PC-3 (cell line): ENCODE measurements around the gene MYO7A. TPM values are rescaled to one million over a fixed set of nuclear protein-coding genes. Genes with fewer than 3 reads are reported as not detected.
A peak's percentile ranks its signal among the peaks of the same experiment; 100 is the strongest.

Experiments
- ATAC-seq: fragments of 200-7000 bp; cut with Tn5 transposase; 2 replicates; pipeline ENCODE4 v1.9.1; 2020; ENCODE audit warnings: mild to moderate bottlenecking, moderate library complexity
- Bru-seq: library from RNA; stranded (reverse); fragments of 400-500 nt; gene quantifications from one replicate; lab custom pipeline; 2021; lab: Mats Ljungman, UMichigan
- BruChase-seq, 2 experiments: library from RNA; stranded (reverse); fragments of 400-500 nt; gene quantifications; one replicate each; lab custom pipeline; 2021; lab: Mats Ljungman, UMichigan
- BruUV-seq: library from RNA; stranded (reverse); fragments of 400-500 nt; replicated peaks from 2 replicates; lab custom pipeline; 2021; lab: Mats Ljungman, UMichigan
- CTCF ChIA-PET: fragments of 300-600 bp; sonication (Branson Sonifier 250); formaldehyde crosslinking; loops from one replicate; lab custom pipeline; 2022; ENCODE audit warnings: antibody characterized with exemption; lab: Charles Lee
- POLR2A ChIA-PET: fragments of 300-600 bp; sonication (Branson Sonifier 250); formaldehyde crosslinking; loops from one replicate; lab custom pipeline; 2022; ENCODE audit warnings: antibody characterized with exemption; ENCODE audit not compliant: unreplicated experiment; lab: Charles Lee
- DNase-seq: peaks from one replicate; pipeline ENCODE4 v3.0.0-alpha.2; 2015
- H2AFZ ChIP-seq: fragments of 300-600 bp; sonication (generic); 2 replicates; pipeline ENCODE4 v1.6.0; 2016; ENCODE audit warnings: antibody characterized with exemption, low read length
- H3F3A ChIP-seq: fragments of 300-600 bp; sonication (generic); one replicate; pipeline ENCODE4 v1.6.0; 2017; ENCODE audit warnings: antibody characterized with exemption, low read length, control low read depth, mild to moderate bottlenecking; ENCODE audit not compliant: unreplicated experiment
- H3K27ac ChIP-seq: fragments of 300-600 bp; sonication (generic); 2 replicates; pipeline ENCODE4 v1.5.1; 2016; ENCODE audit warnings: mild to moderate bottlenecking, low read length
- H3K27me3 ChIP-seq: fragments of 300-600 bp; sonication (generic); 2 replicates; pipeline ENCODE4 v1.6.1; 2016; ENCODE audit warnings: low read length, mixed read lengths
- H3K36me3 ChIP-seq: fragments of 300-600 bp; sonication (generic); 2 replicates; pipeline ENCODE4 v1.6.1; 2016; ENCODE audit warnings: low read depth, mixed run types, low read length, mixed read lengths
- H3K4me1 ChIP-seq: fragments of 300-600 bp; sonication (generic); 2 replicates; pipeline ENCODE4 v1.5.1; 2016; ENCODE audit warnings: low read length; ENCODE audit not compliant: insufficient read depth
- H3K4me2 ChIP-seq: fragments of 300-600 bp; sonication (generic); 2 replicates; pipeline ENCODE4 v1.6.0; 2016; ENCODE audit warnings: low read length
- H3K4me3 ChIP-seq: fragments of 300-600 bp; sonication (generic); 2 replicates; pipeline ENCODE4 v1.5.1; 2016; ENCODE audit warnings: mild to moderate bottlenecking, low read length, mixed read lengths
- H3K79me2 ChIP-seq: fragments of 300-600 bp; sonication (generic); 2 replicates; pipeline ENCODE4 v1.6.1; 2017; ENCODE audit warnings: low read length, mixed read lengths
- H3K9ac ChIP-seq: fragments of 300-600 bp; sonication (generic); 2 replicates; pipeline ENCODE4 v1.6.0; 2016; ENCODE audit warnings: mild to moderate bottlenecking, low read length
- H3K9me2 ChIP-seq: fragments of 300-600 bp; sonication (generic); replicated peaks from 2 replicates; pipeline ENCODE4 v1.6.1; 2016; ENCODE audit warnings: mixed run types, low read length, mixed read lengths
- H3K9me3 ChIP-seq: fragments of 300-600 bp; sonication (generic); 2 replicates; pipeline ENCODE4 v1.6.1; 2016; ENCODE audit warnings: low read length, mixed read lengths
- H4K20me1 ChIP-seq: fragments of 300-600 bp; sonication (generic); 2 replicates; pipeline ENCODE4 v1.6.1; 2016; ENCODE audit warnings: low read length, mixed read lengths
- CTCF ChIP-seq: fragments of 300-600 bp; sonication (generic); conservative IDR thresholded peaks from 2 replicates; pipeline ENCODE4 v1.5.1; 2017; ENCODE audit warnings: antibody characterized with exemption, low read depth, mild to moderate bottlenecking, low read length
- EZH2 ChIP-seq: fragments of 300-600 bp; sonication (generic); IDR thresholded peaks from one replicate; pipeline ENCODE4 v1.6.1; 2017; ENCODE audit warnings: antibody characterized with exemption, mild to moderate bottlenecking, low read length; ENCODE audit not compliant: unreplicated experiment
- EZH2phosphoT487 ChIP-seq: fragments of 300-600 bp; sonication (generic); IDR thresholded peaks from 2 replicates; pipeline ENCODE4 v1.6.1; 2018; ENCODE audit warnings: mild to moderate bottlenecking, antibody characterized with exemption, low read length, borderline replicate concordance
- intact Hi-C: fragments of 100-400 bp; cut with micrococcal nuclease; formaldehyde crosslinking; loops from 2 replicates; pipeline ENCODE4 v1.9.0; 2023
- long read RNA-seq: library from polyadenylated mRNA; unstranded; transcript quantifications from one replicate; pipeline ENCODE4 v2.0.0, GENCODE V29; 2021; ENCODE audit not compliant: unreplicated experiment
- total RNA-seq: library from RNA; depleted of rRNA; stranded (reverse); fragments of >200 nt; gene quantifications from 2 replicates; pipeline ENCODE4 v1.2.3, GENCODE V29; 2014; rRNA removed

MYO7A gene
- total RNA-seq = 0.66 and 1.2 TPM in 2 replicates
- percentile 18 among the genes with signal in this experiment for Bru-seq, nascent RNA
- BruChase-seq, experiment 1, labeled RNA remaining after a 6-hour chase = percentile 24 among the genes with signal in this experiment
- BruChase-seq, experiment 2, labeled RNA remaining after a 2-hour chase = percentile 24 among the genes with signal in this experiment
- long read RNA-seq, partial matches to known transcripts = 4 of 5 reads
- long read RNA-seq, other reads (novel, unspliced or antisense) = 1 of 5 reads

- Histone ChIP-seq H3K27me3 (no peaks in the 10 kb centered on the region), H2AFZ (peak within 1 kb of the TSS; percentile 96), H3K36me3 (no peaks in the 10 kb centered on the region), H3K4me2 (peak within 1 kb of the TSS; percentile 92), H3K27ac (no peak within 1 kb of the TSS), H3K4me1 (peaks cover 6% of the 10 kb centered on the region; the same call in 1 of the 2 replicates), H3K4me3 (peak within 1 kb of the TSS; percentile 68), H4K20me1 (no peaks in the 10 kb centered on the region), H3K79me2 (no peaks in the 10 kb centered on the region), H3F3A (no peaks in the 10 kb centered on the region), H3K9me2 (no peaks in the 10 kb centered on the region), H3K9ac (no peak within 1 kb of the TSS), H3K9me3 (no peaks in the 10 kb centered on the region)
- no peak for TF ChIP-seq CTCF
- no peak for TF ChIP-seq EZH2phosphoT487
- no peak for TF ChIP-seq EZH2
- POLR2A ChIA-PET = no interaction called here
- intact Hi-C loops = loop anchor here (1.0 kb wide), 2 partner anchors 60 to 420 kb away; no protein-coding TSS in a partner anchor
- BruUV-seq = no TSS peak
- CTCF ChIA-PET = interaction anchor here (0.6 kb wide), 1 partner anchor 81 kb away, joined by 4 read pairs; no protein-coding TSS in a partner anchor
- no peak for DNase-seq
- ATAC-seq = no peak; the same call in 1 of the 2 replicates
Observed at GRCh38 chr11:77127920-77128691, at the start of gene MYO7A. Gene MYO7A, plus strand, starts transcription at chr11:77128246. Its CDS starts 2,389 bp downstream, at chr11:77130635.

GRCh38 chr11:77079666-77080065 is 48.4 kb upstream of the MYO7A start:
- Histone ChIP-seq H4K20me1 (no peaks in the 10 kb centered on the region), H3K4me1 (no peaks in the 10 kb centered on the region), H3K36me3 (no peaks in the 10 kb centered on the region), H3K9me2 (no peaks in the 10 kb centered on the region), H3K9ac (no peak overlapping the region), H3K4me3 (no peak overlapping the region), H3K27ac (no peak overlapping the region), H2AFZ (no peak overlapping the region), H3K27me3 (no peaks in the 10 kb centered on the region), H3K9me3 (no peaks in the 10 kb centered on the region), H3F3A (no peaks in the 10 kb centered on the region), H3K4me2 (no peak overlapping the region), H3K79me2 (no peaks in the 10 kb centered on the region)
- intact Hi-C loops = no loop called here
- POLR2A ChIA-PET = no interaction called here
- no peak for DNase-seq
- CTCF ChIA-PET = no interaction called here
- ATAC-seq = no peak
- no TSS peak for BruUV-seq
- TF ChIP-seq CTCF (no peak), EZH2 (no peak), EZH2phosphoT487 (no peak)
